Cardiac muscle cell (in vitro differentiated cells and primary cell): ENCODE results near the gene SNX3. TPM values are rescaled to one million over a fixed set of nuclear protein-coding genes. Genes with fewer than 3 reads are reported as not detected.

Experiments used
- DNase-seq, 2 donors: peaks; one replicate each; pipeline versions ENCODE4 v3.0.0 to v3.0.0-alpha.2; 2010 to 2017; ENCODE audit warnings: low read depth in 1 of 2, low spot score in 1 of 2
- H3K27ac ChIP-seq: fragments of 200-600 bp; sonication (generic); 2 replicates; pipeline ENCODE4 v1.5.1; 2016
- H3K27me3 ChIP-seq: fragments of 200-600 bp; sonication (generic); 2 replicates; pipeline ENCODE4 v1.6.0; 2016; ENCODE audit warnings: control low read depth
- H3K36me3 ChIP-seq: fragments of 200-600 bp; sonication (generic); 2 replicates; pipeline ENCODE4 v1.5.1; 2016; ENCODE audit warnings: control low read depth
- H3K4me1 ChIP-seq: fragments of 200-600 bp; sonication (generic); 2 replicates; pipeline ENCODE4 v1.8.1; 2017; ENCODE audit warnings: low read depth, mild to moderate bottlenecking, mixed run types
- H3K4me3 ChIP-seq: fragments of 200-600 bp; sonication (generic); 2 replicates; pipeline ENCODE4 v1.5.1; 2016; ENCODE audit warnings: mild to moderate bottlenecking
- H3K9me3 ChIP-seq: fragments of 200-600 bp; sonication (generic); 2 replicates; pipeline ENCODE4 v1.5.1; 2017; ENCODE audit warnings: low read depth, mild to moderate bottlenecking, control low read depth
- CTCF ChIP-seq: IDR thresholded peaks from 2 replicates; pipeline ENCODE4 v1.5.1; 2012; ENCODE audit warnings: low read depth, mild to moderate bottlenecking, low read length
- polyA plus RNA-seq: library from polyadenylated mRNA; unstranded; fragments of >200 nt; fragmentation: Nextera tagmentation; extraction: Ambion mirVana; gene quantifications from 2 replicates; pipeline ENCODE4 v1.2.1, GENCODE V29; 2016
- total RNA-seq: library from RNA; depleted of rRNA; stranded (reverse); fragments of >200 nt; gene quantifications from 2 replicates; pipeline ENCODE4 v1.2.3, GENCODE V29; 2016

The SNX3 gene
- total and polyA plus RNA-seq, 2 experiments from 2014 or later: 190 to 402 TPM

DNA sequence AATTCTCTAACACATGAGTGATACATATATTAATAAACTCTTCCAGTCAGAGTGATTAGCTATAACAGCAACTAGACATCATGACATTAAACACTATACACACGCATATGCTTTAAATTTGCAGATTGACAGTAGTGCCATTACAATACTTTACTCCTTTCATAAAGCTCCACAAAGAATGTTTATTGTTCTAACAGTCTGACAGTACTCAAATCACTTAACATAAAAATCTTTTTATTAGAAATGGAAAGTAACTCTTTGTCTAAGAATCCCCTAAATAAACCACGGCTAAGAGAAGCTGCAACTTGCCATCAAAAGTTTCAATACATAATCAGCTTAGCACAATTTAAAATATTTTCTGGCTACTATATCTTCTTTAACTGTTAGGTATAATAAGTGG lies 24.0 kb downstream of the SNX3 start:
- no peak for TF ChIP-seq CTCF
- no peak overlapping the region for H3K27ac ChIP-seq
- no peaks in the 10 kb centered on the region for H3K4me1 ChIP-seq
- no peaks in the 10 kb centered on the region for H3K27me3 ChIP-seq
- DNase-seq: no peak
- H3K4me3 ChIP-seq: no peak overlapping the region
- H3K36me3 ChIP-seq: no peaks in the 10 kb centered on the region
- no peaks in the 10 kb centered on the region for H3K9me3 ChIP-seq

- Histone ChIP-seq H3K4me1 (no peaks in the 10 kb centered on the region), H3K27ac (no peak overlapping the region), H3K36me3 (no peaks in the 10 kb centered on the region), H3K9me3 (no peaks in the 10 kb centered on the region), H3K4me3 (no peak overlapping the region), H3K27me3 (no peaks in the 10 kb centered on the region)
- DNase-seq: no peak
- no peak for TF ChIP-seq CTCF
Observed at GRCh38 chr6:108235127-108235526, 25.7 kb downstream of the SNX3 start.

- DNase-seq: no peak
- no peak overlapping the region for H3K27ac ChIP-seq
- no peak for TF ChIP-seq CTCF
- no peaks in the 10 kb centered on the region for H3K27me3 ChIP-seq
- H3K36me3 ChIP-seq: no peaks in the 10 kb centered on the region
- no peaks in the 10 kb centered on the region for H3K9me3 ChIP-seq
- H3K4me3 ChIP-seq: no peak overlapping the region
- no peaks in the 10 kb centered on the region for H3K4me1 ChIP-seq
Observed at GRCh38 chr6:108228416-108228815, 32.4 kb downstream of the SNX3 start.

DNA sequence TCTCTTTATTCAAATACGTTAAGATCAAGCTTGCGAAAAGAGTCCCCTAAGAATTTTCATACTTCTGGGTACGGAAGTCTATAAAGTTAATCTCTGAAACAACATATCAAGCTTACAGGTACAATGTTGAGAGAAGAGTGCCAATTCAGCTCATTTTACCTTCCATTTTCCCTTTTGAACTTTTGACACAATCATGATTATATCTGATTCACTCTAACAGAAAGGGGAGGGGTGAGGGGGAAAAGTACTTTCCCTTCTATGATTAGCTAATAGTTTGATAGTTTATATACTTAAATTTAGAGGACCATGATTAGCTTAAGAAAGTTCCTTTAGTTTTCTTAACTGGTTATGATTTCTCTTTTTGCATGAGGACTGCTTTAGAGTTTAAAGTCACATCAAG lies 33.5 kb downstream of the SNX3 start:
- no peaks in the 10 kb centered on the region for H3K9me3 ChIP-seq
- no peak for DNase-seq
- H3K27ac ChIP-seq: no peak overlapping the region
- no peaks in the 10 kb centered on the region for H3K27me3 ChIP-seq
- H3K36me3 ChIP-seq: peaks cover 4% of the 10 kb centered on the region
- no peaks in the 10 kb centered on the region for H3K4me1 ChIP-seq
- TF ChIP-seq CTCF: no peak
- H3K4me3 ChIP-seq: no peak overlapping the region

DNA sequence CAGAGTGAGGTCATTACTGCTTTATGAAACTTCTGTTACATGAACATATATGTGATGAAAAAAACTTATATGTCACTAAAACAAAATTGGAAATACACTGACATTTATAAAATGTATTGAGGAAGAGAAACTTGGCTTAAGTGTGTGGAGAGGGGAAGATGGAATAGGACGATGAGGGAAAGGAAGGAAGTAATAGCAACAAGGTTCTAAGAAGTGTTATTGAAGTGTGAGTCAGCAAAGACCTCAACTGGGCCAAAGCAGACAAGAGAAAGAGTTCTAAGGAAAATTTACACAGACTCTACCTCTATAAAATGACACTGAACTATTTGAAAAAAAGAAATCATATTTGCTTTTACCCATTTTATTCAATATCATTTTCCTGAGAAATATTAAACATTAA lies 38.3 kb downstream of the SNX3 start:
- Histone ChIP-seq H3K27me3 (no peaks in the 10 kb centered on the region), H3K36me3 (peaks cover 16% of the 10 kb centered on the region), H3K4me3 (no peak overlapping the region), H3K9me3 (no peaks in the 10 kb centered on the region), H3K4me1 (no peaks in the 10 kb centered on the region), H3K27ac (no peak overlapping the region)
- peak in 1 of 2 donors; percentile 28 for DNase-seq
- TF ChIP-seq CTCF: no peak

DNA sequence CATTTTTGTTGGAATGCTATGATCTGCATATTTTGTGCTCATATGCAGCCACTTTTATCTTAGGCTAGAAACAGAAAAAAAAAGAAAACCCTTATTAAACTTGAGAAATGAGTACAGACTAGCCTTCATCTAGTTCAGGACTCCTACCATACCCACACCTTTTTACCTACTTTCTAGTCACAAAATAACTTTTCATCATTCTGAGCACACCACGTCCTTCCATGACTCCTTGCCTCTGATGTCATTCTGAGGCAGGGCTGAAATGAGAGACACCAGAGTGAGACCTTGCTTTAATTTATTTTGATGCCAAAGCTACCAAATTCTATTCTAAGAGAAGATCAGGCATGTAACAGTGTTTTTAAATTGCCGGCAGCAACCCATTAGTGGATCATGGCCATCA lies 38.8 kb downstream of the SNX3 start:
- H3K27ac ChIP-seq: no peak overlapping the region
- H3K9me3 ChIP-seq: no peaks in the 10 kb centered on the region
- no peak overlapping the region for H3K4me3 ChIP-seq
- DNase-seq: no peak
- peaks cover 16% of the 10 kb centered on the region for H3K36me3 ChIP-seq
- H3K27me3 ChIP-seq: no peaks in the 10 kb centered on the region
- no peaks in the 10 kb centered on the region for H3K4me1 ChIP-seq
- TF ChIP-seq CTCF: no peak
